Type B pancreatic cell (in vitro differentiated cells): ENCODE measurements around the gene ZSCAN26. TPM values are rescaled to one million over a fixed set of nuclear protein-coding genes. Genes with fewer than 3 reads are reported as not detected.

Source experiments
- DNase-seq: peaks from one replicate; pipeline ENCODE4 v3.0.0; 2021; ENCODE audit warnings: mixed read lengths; ENCODE audit not compliant: unreplicated experiment; ENCODE audit errors: extremely low spot score
- H3K27ac Mint-ChIP-seq: 2 replicates; pipeline ENCODE4 v1.8.0; 2021; ENCODE audit warnings: mild to moderate bottlenecking, mixed read lengths
- H3K27me3 Mint-ChIP-seq: 2 replicates; pipeline ENCODE4 v1.8.0; 2021; ENCODE audit warnings: mixed read lengths
- H3K36me3 Mint-ChIP-seq: 2 replicates; pipeline ENCODE4 v1.8.0; 2021; ENCODE audit warnings: mixed read lengths
- H3K4me1 Mint-ChIP-seq: one replicate; pipeline ENCODE4 v1.8.0; 2021; ENCODE audit warnings: mixed read lengths; ENCODE audit not compliant: unreplicated experiment
- H3K4me3 Mint-ChIP-seq: 2 replicates; pipeline ENCODE4 v1.8.0; 2021; ENCODE audit warnings: mild to moderate bottlenecking, mixed read lengths
- H3K9me3 Mint-ChIP-seq: 2 replicates; pipeline ENCODE4 v1.8.0; 2021; ENCODE audit warnings: mixed read lengths
- CTCF ChIP-seq: fragments of 200-600 bp; sonication (generic); conservative IDR thresholded peaks from 2 replicates; pipeline ENCODE4 v1.5.0; 2021; ENCODE audit warnings: antibody characterized with exemption, mild to moderate bottlenecking
- total RNA-seq: library from RNA; stranded (reverse); gene quantifications from 2 replicates; pipeline ENCODE4 v1.2.1, GENCODE V29; 2021; ENCODE audit warnings: low replicate concordance

The ZSCAN26 gene
- total RNA-seq, 1 donor from 2014 or later: 16.7 TPM

- no peaks in the 10 kb centered on the region for H3K9me3 Mint-ChIP-seq
- H3K36me3 Mint-ChIP-seq: no peaks in the 10 kb centered on the region
- H3K4me3 Mint-ChIP-seq: no peak within 1 kb of the TSS
- H3K27ac Mint-ChIP-seq: no peak within 1 kb of the TSS
- no peak for DNase-seq
- H3K4me1 Mint-ChIP-seq: no peaks in the 10 kb centered on the region
- peaks cover 37% of the 10 kb centered on the region for H3K27me3 Mint-ChIP-seq
- no peak for TF ChIP-seq CTCF
Measured at GRCh38 chr6:28258877-28259777, 7.8 kb upstream of the ZSCAN26 start, which contains the start of gene NKAPL. TSS of gene NKAPL (plus strand) at chr6:28259297. CDS start at chr6:28259372, 75 bp downstream.

- Mint-ChIP-seq H3K27me3 (peaks cover 37% of the 10 kb centered on the region), H3K4me3 (no peak overlapping the region), H3K4me1 (no peaks in the 10 kb centered on the region), H3K27ac (no peak overlapping the region), H3K36me3 (no peaks in the 10 kb centered on the region), H3K9me3 (no peaks in the 10 kb centered on the region)
- TF ChIP-seq CTCF: no peak
- no peak for DNase-seq
Measured at GRCh38 chr6:28263922-28264321, 3.0 kb upstream of the ZSCAN26 start.

- Mint-ChIP-seq H3K9me3 (no peaks in the 10 kb centered on the region), H3K4me3 (no peak overlapping the region), H3K36me3 (no peaks in the 10 kb centered on the region), H3K27me3 (peaks cover 31% of the 10 kb centered on the region), H3K4me1 (no peaks in the 10 kb centered on the region), H3K27ac (no peak overlapping the region)
- TF ChIP-seq CTCF: no peak
- no peak for DNase-seq
Measured at GRCh38 chr6:28264834-28265401, 2.0 kb upstream of the ZSCAN26 start.

- Mint-ChIP-seq H3K9me3 (no peaks in the 10 kb centered on the region), H3K27ac (no peak overlapping the region), H3K4me3 (no peak overlapping the region), H3K4me1 (no peaks in the 10 kb centered on the region), H3K27me3 (peaks cover 21% of the 10 kb centered on the region), H3K36me3 (no peaks in the 10 kb centered on the region)
- no peak for TF ChIP-seq CTCF
- DNase-seq: no peak
Measured at GRCh38 chr6:28266563-28266961, 381 bp upstream of the ZSCAN26 start.

- Mint-ChIP-seq H3K27me3 (peaks cover 13% of the 10 kb centered on the region), H3K9me3 (no peaks in the 10 kb centered on the region), H3K36me3 (peaks cover 4% of the 10 kb centered on the region), H3K27ac (no peak overlapping the region), H3K4me1 (no peaks in the 10 kb centered on the region), H3K4me3 (no peak overlapping the region)
- no peak for DNase-seq
- no peak for TF ChIP-seq CTCF
Measured at GRCh38 chr6:28267695-28268059, 734 bp downstream of the ZSCAN26 start.
